GM18502 (cell line): ENCODE results near the gene C19orf47.

Experiments
- ATAC-seq: cut with Tn5 transposase; IDR thresholded peaks from one replicate; pipeline ENCODE4 v1.9.1; 2021; ENCODE audit warnings: mild to moderate bottlenecking; ENCODE audit not compliant: unreplicated experiment, poor library complexity

C19orf47 gene, protein sequence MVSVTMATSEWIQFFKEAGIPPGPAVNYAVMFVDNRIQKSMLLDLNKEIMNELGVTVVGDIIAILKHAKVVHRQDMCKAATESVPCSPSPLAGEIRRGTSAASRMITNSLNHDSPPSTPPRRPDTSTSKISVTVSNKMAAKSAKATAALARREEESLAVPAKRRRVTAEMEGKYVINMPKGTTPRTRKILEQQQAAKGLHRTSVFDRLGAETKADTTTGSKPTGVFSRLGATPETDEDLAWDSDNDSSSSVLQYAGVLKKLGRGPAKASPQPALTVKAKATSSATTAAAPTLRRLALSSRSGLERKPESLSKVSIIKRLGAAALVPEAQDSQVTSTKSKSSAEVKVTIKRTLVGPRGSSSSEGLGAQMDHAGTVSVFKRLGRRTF

DNA sequence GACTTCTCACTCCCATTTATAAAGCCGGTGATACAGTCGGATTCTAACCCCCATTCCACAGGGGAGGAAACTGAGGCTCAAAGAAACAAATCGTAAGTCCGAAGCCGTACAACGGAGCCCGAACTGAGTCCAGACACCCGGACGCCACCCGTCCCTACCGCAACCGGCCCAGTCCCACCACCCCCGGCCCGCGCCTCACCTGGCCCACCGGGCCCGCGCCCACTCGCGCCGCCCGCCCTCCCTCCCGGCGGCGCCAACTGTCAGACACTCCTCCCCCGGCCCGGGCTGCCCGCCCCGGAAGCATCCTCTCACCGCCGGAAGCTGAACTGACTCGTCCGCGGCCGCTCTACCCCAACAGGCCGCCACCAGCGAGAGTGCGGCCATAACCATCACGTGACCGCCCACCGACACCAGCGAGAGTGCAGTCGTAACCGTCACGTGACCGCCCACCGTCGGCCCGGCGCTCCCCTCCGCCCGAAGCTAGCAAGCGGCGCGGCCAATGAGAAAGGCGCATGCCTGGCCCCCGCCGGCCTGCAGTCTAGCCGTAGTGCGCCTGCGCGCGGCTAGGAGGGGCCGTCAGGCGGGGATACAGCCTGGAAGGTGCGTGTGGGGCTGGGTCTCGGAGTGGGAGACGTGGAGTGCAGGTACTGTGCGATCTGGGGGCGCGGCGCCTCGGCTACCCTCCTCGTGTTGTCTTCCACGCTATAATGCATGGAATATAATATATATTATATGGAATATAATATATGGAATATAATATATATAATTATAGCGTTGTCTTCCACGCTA lies at the start of gene C19orf47, which contains the start of gene PLD3:
C19orf47 (minus strand) TSS at position 273 of the 789 bp plus-strand sequence. CDS start 6,540 bp downstream, outside the sequence.
PLD3 (plus strand) TSS at position 571 of the 789 bp plus-strand sequence. CDS start 17,789 bp downstream, outside the sequence.
- peak; percentile 95 for ATAC-seq

DNA sequence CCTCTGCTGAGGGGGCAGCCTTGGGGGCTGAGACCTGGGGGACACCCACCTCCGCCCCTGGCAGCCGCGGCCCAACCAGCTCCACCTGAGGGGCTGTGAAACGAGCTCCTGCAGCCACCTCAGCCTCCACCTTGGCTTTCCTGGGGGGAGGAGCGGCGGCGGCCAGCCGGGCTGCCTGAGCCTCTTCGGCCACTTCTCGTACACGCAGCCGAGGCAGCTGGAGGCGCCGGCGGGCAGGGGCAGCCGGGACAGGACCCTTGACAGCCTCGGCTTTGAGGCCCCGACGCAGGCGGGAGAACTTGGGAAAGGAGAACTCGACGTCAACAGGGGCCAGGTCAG lies 49.3 kb upstream of the C19orf47 start:
- no peak for ATAC-seq

DNA sequence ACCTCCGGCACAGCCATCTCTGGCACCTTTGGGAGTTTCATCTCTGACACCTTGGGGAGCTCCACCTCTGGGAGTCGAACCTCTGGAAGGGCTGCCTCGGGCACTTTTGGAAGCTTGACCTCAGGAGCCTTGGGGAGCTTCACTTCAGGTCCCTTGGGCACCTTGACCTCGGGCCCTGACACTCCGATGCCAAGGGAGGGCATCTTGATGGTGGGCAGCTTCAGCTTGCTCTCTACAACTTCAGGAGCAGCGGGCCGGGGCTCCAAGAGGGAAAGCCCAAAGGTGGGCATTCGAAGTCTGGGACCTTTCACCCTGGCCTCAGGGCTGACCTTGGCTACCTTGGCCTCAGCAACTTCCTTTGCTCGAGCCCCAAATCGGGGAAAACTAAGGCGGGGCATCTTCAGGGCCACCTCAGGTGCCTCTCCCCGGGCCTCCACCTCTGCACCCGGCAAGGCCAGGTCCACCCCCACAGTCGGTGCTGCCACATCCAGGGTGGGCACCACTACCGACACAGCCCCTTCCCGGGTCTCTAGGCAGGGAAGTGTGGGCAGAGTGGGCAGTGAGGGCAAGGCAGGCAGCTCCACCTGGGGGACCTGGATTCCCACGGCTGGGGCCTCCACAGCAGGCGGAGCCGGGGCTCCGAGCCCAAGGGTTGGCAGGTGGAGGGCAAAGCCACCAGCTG lies 48.8 kb upstream of the C19orf47 start:
- no peak for ATAC-seq

DNA sequence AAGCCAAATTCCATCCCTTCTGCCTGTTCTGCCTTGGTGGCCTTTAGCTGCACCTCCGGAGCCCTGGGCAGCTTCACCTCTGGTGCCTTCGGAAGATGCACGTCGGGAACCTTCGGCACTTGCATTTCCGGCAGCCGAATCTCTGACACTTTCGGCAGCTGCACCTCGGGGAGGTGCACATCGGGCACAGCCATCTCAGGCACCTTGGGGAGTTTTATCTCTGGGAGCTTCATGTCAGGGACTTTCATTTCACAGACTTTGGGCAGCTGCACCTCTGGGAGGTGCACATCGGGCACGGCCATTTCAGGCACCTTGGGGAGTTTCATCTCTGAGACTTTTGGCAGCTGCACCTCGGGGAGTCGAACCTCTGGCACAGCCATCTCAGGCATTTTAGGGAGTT lies 47.8 kb upstream of the C19orf47 start:
- no peak for ATAC-seq

DNA sequence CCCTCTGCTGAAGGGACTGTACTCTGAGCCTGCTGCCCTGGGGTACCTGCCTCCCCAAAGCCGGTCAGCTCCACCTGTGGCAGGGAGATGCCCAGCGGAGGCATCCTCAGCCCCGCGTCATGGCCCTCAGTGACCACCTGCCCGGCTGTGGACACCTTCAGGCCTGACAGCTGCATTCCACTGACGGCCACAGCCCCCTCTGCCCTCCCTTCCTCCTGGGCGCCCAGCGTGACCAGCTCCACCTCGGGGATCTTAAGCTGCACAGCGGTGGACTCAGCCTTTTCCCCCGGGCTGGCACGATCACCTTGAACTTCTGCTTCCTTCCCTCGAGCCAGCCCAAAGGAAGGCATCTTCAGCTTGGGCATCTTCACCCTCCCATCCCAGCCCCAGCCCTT lies 46.6 kb upstream of the C19orf47 start:
- no peak for ATAC-seq

DNA sequence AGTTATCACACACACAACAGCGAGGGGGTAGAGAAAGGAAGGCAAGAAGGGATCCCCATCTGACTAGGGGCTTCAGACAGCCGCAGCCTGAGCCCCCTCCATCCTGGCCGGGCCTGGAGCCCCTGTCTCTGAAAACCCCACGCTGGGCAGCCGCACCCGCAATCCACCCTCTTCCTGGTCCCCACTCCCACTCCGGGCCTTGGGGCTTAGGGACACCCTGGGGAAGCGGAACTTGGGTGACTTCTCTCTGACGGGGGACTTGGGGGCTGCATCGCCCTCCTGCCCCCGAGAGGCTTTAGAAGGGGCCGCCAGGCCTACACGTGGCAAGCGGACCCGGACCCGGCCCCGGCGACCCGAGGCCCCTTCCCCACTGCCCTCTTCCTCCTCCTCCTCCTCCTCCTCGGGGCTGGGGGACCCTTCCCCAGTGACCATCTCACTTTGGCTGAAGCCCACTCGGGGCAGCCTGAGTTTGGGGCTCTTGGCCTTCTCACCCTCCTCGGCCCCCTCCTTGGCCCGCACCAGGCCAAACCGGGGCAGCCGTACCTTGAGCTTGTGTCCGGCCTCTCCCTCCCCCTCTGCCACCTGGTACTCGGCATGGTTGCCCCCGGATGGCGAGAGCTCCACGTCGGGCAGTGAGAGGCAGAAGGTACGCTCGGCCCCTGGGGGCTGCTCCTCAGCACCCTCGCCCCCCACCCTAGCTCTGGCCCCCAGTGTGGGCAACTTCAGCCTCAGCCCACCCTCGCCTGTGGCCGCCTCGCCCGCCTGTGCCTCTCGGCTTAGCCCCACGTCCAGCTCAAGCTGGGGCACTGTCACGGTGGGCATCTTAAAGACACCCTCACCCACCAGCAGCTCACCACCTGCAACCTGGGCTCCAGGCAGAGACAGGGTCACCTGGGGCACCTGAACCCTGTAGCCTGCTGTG lies 46.0 kb upstream of the C19orf47 start:
- ATAC-seq, result no peak

DNA sequence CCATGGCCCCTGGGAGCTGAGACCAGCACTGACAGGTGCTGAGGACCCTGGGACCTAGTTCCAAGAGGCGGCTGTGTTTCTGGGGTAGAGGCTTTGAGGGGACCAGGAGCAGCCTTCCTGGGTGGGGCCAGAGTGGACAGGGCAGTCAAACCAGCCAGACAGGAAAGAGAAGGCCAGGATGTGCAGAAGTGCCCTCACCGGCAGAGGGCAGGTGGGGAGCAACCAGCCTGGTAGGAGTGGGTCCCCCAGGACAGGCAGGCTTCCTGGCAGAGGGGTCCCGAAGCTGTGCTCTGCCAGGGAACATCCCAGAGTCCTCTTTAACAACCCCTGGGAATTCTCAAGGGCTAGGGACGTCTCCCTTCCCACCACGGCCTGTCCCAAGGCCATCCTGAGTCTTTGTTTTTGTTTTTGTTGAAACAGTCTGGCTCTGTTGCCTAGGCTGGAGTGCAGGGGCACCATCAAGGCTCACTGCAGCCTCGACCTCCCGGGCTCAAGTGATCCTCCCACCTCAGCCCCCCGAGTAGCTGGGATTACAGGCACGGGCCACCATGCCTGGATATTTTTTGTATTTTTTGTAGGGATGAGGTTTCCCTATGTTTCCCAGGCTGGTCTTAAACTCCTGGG lies 44.8 kb upstream of the C19orf47 start:
- ATAC-seq, result no peak

DNA sequence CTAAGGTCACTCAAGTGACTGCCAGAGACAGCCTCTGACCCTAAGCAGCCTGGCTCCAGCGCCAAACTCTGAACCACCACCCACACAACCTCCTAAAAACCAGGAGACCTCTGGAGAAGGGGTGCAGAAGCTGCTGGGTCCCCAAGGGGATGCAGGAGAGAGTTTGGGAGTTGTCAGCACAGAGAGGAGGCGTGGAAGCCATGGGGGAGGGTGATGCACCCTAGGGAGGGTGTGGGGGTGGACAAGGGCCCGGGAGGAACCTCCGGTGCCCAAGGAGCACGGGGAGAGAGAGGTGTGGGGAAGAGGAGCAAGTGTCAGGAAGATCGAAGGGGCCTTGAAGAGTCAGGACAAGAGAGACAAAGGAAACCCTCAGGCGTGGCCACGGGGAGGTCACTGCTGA lies 43.9 kb upstream of the C19orf47 start:
- ATAC-seq, result no peak

DNA sequence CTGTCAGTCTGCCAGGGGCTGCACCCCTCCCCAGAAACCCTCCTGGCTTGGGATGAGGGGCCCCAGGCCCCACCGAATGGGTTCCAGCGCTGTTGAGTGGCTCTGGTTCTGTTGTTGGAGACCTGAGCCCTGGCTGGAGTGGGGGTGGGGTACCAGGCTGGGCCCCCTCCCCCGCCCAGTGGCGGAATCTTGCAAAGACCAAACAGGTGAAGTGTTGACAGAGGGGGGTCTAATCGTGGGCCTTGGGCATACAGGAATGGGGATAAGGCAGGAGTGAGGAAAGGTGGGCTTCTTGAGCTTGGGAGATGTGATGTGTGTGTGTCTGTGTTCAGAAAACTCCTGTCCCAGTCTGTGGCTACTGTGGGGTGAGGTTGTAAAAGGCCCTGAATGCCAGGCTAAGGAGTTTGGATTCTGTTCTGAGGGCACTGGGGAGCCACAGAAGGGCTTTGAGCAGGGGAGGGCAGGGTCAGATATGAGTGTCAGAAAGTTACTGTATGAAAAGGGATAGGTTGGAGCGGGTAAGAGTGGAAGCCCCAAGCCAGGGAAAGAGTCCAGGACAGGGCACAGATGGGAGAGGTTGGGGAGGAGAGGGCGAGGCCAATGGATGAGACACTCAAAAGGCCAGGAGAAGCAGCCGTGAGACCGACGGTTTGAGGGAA lies 42.0 kb upstream of the C19orf47 start, which contains the start of gene HIPK4:
HIPK4 (minus strand) TSS at position 98 of the 659 bp plus-strand sequence. CDS start 279 bp downstream, outside the sequence.
- no peak for ATAC-seq

DNA sequence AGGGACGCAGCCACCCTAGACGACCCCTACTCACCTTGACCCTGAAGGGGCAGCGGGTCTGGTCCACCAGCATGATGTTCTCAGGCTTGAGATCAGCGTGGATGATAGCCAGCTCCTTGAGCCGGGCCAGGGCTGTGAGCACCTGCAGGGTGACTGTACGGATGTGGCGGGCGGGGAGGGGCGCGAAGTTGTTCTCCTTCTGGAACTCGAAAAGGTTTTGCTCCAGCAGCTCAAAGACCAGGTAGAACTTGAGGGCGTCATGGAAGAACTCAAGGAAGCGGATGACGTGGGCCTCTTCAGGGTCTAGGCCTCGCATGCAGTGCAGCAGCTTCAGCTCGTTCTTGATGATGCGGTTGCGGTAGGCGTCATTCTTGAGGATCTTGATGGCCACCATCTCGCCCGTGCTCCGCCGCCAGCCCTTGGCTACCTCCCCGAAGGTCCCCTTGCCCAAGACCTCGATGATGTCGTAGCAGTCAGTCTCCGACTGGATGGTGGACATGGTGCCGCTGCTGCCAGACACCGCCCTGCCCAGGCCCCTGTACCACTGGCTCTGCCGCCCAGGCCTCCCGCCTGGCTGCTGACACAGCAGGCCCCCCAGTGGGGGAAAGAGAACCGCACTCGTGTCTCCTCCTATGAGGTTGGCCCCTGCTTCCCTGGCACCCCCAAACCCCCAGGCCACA lies 41.3 kb upstream of the C19orf47 start:
- ATAC-seq, result no peak

DNA sequence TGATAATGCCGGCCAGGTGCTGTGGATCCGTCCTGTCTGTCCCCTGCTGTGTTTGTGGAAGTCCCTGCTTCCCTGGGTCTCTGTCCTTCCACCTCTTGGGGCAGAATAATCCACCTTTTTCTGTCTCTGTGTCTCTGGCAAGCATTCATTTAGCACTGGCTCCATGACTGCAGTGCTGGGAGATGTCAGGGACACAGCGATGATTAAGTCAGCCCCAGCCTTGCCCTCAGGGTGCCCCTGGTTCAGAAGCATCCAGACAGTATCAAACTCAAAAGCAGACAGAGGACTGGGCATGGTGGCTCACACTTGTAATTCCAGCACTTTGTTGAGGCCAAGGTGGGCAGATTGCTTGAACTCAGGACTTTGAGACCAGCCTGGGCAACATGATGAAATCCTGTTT lies 40.3 kb upstream of the C19orf47 start:
- ATAC-seq, result no peak

DNA sequence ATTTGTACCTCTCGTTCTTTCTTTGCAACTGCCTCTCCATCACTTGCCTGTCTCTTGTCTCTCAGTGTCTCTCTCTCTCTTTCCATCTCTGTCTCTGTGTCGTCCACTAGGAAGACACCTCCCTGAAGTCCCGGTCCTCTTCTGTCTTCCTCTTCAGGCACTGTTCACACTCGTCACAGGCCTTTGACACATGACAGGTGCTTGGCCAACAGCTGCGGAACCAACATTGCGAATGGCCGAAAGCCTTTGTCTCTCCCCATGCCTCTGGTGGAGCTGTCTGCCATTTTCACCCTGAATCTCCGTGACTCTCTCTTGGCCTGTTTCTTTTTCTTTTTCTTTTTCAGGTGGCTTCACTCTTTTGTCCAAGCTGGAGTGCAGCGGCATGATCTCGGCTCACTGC lies 39.0 kb upstream of the C19orf47 start:
- no peak for ATAC-seq

DNA sequence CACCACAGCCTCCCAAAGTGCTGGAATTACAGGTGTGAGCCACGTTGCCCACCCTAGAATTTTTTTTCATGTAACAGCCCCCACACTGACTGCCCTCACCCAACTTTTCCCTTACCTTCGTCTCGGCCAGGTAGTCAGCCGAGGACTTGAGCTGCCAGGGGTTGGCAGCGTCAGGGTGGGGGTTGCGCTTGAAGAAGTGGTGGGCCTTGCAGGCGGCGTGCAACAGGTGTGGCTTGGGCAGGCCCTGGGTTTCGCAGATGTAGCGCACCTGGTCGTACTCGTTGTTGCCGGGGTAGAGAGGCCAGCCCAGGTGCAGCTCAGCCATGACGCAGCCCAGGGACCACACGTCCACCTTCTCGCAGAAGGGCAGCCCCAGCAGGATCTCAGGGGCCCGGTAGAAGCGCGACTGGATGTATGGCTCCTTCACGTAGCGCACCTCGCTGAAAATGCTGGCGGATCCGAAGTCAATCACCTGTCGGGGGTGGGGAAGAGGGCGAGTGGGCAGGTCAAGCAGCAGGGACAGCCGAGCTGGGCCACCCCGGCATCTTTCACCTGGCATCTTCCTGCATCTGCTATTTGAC lies 35.6 kb upstream of the C19orf47 start:
- ATAC-seq, result no peak

DNA sequence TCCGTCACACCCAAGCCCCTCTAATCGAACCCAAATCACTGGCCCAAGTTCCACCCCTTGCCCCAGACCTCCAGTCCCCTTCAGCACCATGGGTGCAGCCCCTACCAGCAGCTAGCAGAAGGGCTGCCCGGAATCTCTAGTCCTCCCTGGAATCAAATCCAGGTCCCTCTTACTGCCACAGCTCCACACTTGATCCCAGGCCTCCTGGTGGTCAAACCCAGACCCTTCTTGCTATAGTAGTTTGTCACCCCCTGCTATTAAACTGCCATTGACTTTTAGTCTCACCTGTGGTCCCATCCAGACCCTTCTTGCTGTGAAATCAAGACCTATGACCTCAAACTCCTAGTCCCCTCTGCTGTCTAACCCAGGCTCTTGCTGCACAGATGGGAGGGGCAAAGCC lies 33.1 kb upstream of the C19orf47 start:
- no peak for ATAC-seq

DNA sequence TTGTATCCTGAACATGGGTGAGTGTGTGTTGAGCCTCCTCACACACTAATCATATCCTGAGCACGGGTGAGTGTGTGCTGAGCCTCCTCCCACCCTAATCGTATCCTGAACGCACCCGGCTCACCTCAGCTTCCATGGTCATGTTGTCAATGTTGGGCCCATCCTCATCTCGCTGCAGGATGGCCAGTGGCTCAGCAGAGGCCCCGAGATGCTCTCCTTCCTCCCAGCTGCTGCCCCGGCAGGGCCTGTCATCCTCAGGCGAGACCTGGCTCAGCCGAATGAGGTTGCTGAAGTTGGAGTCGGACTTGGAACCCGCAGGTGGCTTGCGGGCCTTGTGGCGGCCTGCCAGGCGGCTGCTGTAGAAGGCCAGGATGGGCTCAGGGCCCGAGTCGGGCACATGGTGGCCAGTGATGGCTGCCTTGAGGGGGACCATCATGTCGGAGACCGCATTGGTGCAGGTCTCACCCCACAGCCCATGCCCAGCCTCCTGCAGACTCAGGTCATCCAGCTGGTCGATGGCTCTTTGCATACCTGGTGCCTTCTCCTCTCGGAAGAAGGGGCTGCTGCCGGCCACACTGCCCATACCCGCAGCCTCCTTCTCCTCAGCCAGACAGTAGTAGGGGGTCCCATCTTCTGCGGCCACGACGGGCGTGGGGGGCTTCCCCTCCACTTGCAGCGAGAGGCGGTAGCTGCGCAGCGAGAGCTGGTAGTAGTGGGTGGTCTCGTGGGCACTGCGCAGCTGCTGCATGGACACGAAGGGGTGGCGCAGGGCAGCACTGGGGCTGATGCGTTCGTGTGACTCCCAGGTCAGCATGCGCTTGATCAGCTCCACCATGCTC lies 32.2 kb upstream of the C19orf47 start:
- no peak for ATAC-seq

DNA sequence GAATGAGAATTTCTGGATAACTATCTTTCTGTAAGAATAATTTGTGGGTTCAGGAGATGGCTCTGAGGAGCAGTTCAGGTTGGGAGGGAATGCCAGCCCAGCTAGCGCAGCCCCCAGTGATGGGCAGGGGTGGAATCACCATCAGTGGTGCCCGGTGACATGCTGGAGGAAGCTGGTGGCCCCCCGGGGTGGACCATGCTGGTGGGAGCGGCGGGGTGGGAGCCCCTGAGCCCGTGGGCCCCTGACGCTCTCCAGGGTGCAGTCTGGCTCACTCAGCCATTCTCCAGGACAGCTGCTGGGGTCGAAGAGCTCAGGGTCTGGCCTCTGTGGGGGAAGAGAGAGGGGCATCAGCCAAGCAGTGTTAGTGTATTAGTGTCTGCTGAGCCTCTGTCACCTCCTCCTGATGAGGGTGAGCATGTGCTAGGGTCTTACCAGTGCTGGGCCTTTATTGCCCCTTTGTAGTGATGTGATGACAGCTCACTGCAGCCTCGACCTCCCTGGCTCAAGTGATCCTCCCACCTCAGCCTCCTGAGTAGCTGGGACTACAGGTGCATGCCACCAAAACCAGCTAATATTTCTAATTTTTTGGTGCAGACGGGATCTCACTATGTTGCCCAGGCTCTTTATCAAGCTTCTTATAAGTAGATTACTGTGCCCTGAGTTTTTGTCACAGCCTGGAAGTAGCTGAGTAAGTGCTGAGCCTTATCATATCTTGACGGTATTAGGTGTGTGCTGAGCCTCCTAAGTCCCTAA lies 31.4 kb upstream of the C19orf47 start:
- no peak for ATAC-seq
